ENCODE results near the gene SIAH2.

The SIAH2 gene

GRCh38 chr3:150773616-150774192 is 10.7 kb upstream of the SIAH2 start:
- DNase-seq, result no peak

DNA sequence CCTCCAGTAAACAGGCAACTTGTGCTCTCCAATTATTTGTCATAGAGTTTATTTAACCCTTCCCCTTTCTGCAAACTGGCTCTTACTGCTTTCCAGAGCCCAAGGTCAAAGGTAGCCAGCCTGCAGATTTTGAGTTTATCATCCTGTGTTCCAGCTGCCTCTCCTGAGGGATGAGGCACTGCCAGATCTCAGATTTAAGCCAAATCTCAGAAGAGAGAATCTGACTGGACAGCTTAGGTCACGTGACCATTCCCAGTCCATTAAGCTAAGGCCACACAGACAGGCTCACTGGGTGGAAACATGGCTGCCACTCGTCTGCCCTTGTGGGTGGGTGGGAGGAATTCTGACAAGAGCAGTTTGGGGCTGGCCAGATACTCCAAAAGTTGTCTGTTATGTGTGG is 8.6 kb upstream of the SIAH2 start:
- no peak for DNase-seq

DNA sequence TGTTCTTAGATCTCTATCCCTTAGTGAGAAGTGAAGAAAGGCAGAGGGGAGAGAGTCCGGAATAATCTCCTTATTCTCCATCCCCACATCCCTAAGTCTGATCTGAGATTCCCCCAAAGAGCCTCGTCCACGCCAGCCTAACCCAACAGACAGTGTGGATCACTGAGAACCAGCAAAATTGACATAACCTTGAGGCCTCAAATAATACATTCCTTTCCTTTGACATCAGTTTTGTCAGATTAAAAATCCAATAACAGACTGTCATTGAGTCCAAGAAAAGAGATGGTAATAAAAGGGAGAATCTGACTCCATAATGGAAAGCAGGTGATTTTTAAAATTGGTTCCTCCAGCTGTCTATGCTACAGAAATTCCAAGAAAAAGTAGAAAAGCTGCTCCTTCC is 7.7 kb upstream of the SIAH2 start:
- DNase-seq, result peak; percentile 37

DNA sequence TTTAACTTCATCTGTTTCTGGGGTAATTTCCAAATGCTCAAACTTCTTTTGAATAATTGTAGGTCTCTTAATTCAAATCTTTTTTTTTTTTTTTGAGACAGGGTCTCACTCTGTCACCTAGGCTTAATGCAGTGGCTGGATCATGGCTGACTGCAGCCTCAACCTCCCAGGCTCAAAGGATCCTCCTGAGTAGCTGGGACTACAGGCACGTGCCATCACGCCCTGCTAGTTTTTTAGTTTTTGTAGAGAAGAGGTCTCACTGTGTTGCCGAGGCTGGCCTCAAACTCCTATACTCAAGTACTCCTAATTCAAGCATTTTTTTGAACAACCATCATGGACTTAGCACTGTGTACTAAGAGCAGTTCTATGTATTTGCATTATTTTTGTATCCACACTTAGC is 3.8 kb upstream of the SIAH2 start:
- DNase-seq, result no peak

DNA sequence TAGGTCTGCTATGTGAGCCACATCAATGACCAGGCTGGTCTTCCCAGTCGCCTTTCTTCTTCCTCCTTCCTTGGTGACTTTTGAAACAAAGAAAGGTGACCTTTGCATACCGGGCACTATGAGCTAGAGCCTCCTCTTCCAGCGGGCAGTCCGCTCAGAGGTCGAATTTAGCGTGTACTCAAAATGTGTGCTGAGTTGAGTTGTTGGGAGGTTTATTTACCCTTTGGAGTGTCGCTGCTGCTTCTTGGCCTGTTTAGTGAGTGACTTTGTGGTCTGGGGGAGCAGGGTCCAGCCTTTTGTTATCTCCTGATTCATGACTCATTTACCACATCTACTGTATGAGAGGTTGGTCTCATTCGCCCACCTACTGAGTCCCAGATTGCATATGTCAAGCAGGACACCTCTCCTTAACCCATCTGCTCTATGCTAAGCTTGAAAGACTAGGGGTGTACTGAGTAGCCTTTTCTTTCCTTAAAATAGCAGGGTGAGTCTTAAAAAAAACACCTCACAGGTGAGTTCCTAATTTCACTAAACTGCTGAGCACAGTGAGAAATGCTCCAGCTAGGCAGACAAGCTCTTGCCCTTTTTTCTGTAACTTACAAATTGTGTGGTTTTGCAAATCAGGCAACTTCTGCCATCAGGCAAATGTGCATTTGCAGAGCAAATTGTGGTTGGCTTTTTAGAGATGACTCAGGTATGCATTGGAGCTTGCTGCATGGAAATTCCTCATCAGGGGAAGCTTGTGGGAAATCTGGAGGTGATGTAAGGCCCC is 3.2 kb upstream of the SIAH2 start:
- DNase-seq, result peak; percentile 61

GRCh38 chr3:150764967-150765366 is 2.0 kb upstream of the SIAH2 start:
- DNase-seq, result no peak

GRCh38 chr3:150764566-150764965 is 1.6 kb upstream of the SIAH2 start:
- no peak for DNase-seq

- DNase-seq, result peak; percentile 67
Measured at GRCh38 chr3:150763841-150764483, 993 bp upstream of the SIAH2 start.

- DNase-seq, result no peak
Measured at GRCh38 chr3:150762662-150763121, 277 bp downstream of the SIAH2 start.

DNA sequence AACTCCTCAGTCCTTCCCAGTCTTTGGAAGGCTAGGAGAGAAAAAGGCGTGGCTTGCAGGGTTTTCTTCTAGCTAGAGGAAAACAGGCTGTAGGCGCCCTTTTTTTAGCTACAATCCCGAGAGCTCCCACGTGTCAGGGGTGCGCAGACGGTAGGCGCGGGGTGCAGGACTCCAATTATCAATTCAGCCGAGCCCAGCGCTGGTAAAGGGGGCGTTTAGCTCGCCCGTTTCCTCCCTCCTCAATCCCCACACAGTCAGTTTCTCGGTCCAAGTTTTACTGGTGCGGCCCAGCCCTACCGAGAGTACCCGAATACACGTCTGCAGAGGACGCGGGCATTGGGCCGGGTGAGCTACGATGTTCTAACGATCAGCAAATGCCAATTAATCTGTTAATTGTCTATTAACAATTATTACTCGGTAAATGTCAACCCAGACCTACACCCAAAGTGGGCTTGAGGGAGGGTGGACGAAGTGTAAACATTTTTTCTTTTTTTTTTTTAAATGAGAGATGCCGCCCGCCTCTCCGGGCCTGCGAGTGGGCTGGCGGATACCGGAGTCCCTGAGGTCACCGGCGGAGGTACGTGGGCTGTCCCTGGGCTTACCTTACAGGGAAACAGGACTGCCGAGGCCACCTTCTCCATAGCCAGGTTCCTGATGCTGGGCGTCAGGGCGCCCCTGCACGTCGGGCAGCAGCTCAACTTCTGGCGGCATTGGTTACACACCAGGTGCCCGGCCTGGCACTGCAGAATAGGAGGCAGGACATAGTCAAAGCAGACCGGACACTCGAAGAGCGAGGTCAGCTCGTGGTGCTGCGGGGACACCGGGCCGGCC is 923 bp downstream of the SIAH2 start:
- peak; percentile 67 for DNase-seq

GRCh38 chr3:150760431-150761200 is 2.4 kb downstream of the SIAH2 start:
- DNase-seq, result no peak

GRCh38 chr3:150759947-150760346 is 3.0 kb downstream of the SIAH2 start:
- no peak for DNase-seq

DNA sequence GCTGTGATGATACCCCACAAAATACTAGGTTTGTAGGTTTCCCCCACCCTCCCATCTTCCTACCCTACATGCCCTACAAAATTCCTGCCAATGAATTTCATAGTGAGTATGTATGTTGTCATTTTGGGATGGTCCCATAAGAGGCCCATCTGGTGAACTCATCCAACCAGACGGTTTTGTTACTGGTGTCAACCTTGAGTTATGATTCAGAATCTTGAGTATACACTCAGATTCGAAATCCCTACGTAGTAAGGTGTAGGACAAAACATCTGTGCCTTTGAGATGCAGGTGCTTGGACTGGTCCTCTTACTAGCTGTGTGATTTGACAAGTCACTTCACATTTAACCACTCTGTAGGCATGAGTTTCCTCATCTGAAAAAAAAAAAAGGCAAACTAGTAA is 3.6 kb downstream of the SIAH2 start:
- DNase-seq, result no peak

DNA sequence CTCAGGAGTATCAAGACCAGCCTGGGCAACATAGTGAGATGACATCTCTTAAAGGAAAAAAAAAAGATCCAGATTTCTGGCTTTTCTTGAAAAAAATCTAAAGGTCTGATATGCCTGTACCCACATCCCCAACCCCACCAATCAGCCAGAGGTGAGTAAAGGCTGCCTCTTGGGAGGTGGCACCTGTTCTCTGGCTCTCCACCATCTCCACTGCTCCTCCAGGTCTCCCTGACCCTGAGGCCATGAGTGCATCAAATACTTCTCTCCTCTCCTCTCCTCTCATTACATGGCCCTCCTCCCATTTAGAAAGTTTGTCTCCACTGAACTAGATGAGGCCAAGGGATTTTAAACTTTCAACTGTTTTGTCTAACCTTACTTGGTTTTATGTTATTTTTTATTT is 5.2 kb downstream of the SIAH2 start:
- no peak for DNase-seq

DNA sequence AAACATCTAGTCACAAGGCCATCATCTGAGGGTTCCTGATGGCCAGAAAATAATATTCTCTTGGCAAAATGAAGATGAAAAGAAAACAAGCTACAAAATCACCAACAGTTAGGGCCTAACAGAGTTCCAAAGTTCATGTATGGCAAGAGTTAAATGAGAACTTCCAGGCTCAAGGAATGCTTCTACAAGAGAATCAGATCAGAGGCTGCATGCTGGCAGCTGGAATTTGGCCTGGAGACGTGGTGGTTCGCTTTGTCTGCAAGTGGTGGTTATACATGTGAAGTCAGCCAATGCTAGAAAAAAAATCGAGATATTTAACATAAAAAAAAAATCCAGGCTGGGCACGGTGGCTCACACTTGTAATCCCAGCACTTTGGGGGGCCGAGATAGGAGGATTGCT is 5.6 kb downstream of the SIAH2 start:
- no peak for DNase-seq

GRCh38 chr3:150756491-150757059 is 6.4 kb downstream of the SIAH2 start:
- no peak for DNase-seq

DNA sequence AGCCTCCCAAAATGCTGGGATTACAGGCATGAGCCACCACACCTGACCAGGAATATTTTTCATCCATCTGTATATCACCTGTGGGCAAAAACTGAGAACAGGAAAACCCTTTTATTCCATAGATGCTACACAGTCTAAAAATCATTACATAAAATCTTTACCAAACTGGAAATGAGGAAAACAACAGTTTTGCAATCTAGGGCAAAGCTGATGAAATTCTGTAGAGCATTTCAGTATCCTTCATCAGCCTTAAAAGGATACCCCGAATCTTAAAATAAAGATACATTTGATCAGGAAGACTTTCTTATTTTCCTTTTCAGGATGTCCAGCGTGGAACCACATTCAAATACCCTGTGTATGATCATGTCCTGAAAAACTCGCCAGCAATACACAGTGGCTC is 7.1 kb downstream of the SIAH2 start:
- no peak for DNase-seq

DNA sequence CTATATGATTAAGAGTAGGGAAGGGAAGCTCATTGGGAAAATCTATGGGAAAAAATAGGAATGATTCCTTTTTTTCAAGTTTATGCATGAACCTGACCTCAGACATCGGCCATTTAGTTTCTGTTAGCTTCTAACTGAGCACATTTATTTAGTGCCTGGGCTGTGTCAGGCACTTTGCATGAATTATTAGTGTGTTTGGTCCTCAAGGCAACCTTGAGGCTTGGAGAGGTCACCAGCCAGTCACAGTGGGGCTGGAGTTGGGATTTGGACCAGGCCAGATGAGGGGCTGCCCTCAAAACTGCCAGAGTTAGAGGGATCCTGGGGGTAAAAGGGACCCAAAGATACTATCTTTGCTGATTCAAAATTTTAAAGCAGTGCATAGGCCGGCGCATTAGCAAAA is 8.1 kb downstream of the SIAH2 start:
- no peak for DNase-seq

DNA sequence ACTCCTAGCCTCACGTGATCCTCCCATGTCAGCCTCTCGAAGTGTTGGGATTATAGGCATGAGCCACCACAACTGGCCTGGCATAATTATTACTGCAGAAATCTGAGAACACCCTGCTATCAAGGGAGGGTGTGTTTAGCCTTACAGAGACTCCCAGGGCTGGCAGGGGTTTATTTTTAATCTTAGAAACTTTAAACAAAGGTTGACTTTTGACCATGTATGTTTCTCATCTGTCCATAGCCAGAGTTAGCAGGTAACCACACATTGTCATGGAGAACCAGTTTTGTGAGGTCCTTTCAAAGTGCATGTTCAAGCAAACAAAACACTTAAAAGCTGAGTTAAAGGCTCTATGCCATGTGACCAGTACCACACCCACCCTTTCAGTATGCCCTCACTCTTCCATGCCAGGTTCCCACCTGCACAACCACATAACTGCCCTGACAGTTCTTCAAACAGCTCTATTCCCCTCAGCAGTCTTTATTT is 11.1 kb downstream of the SIAH2 start:
- no peak for DNase-seq

GRCh38 chr3:150749255-150749654 is 13.7 kb downstream of the SIAH2 start:
- DNase-seq, result no peak

- peak; percentile 45 for DNase-seq
Measured at GRCh38 chr3:150748684-150749047, 14.3 kb downstream of the SIAH2 start.
